ENCODE data around the gene RAET1E.
"Not testable (repeated sequence)": the region's sequence is repeated elsewhere in the genome, so short reads cannot be mapped to it uniquely, and the experiment has no call there.

Gene RAET1E

GRCh38 chr6:149897855-149898744 lies at the start of gene RAET1E:
RAET1E (minus strand) TSS chr6:149898113; CDS start chr6:149890901, 7,212 bp downstream.
- DNase-seq (ENCODE audit: low read depth in 2 of 2): no peak

- not testable (repeated sequence) for DNase-seq (ENCODE audit: low read depth in 2 of 2)
These were observed 49.6 kb upstream of the RAET1E start for GRCh38 chr6:149947533-149947932.

GRCh38 chr6:149946631-149947030 lies 48.7 kb upstream of the RAET1E start:
- DNase-seq (ENCODE audit: low read depth in 2 of 2): not testable (repeated sequence)

- DNase-seq (ENCODE audit: low read depth in 2 of 2): not testable (repeated sequence)
These were observed 47.4 kb upstream of the RAET1E start for GRCh38 chr6:149945276-149945675.

GRCh38 chr6:149943321-149943720 lies 45.4 kb upstream of the RAET1E start:
- DNase-seq (ENCODE audit: low read depth in 2 of 2): not testable (repeated sequence)

DNA sequence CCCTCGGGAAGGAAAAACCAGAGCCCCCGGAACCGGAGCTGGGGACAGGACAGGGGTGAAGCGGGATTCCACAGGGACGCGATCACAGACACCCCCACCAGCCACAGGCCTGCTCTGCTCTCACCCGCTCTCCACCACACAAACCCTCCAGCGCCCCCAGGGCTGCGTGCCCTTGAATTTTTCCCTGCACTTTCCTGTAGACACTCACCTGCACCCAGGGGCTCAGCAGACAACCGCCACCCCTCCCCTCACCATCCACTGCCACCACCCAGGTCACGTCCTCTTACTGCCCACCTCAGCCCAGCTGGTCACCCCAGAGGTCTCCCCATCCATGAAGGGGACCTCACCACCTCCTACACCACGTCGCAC lies 44.5 kb upstream of the RAET1E start:
- DNase-seq (ENCODE audit: low read depth in 2 of 2): no peak

DNA sequence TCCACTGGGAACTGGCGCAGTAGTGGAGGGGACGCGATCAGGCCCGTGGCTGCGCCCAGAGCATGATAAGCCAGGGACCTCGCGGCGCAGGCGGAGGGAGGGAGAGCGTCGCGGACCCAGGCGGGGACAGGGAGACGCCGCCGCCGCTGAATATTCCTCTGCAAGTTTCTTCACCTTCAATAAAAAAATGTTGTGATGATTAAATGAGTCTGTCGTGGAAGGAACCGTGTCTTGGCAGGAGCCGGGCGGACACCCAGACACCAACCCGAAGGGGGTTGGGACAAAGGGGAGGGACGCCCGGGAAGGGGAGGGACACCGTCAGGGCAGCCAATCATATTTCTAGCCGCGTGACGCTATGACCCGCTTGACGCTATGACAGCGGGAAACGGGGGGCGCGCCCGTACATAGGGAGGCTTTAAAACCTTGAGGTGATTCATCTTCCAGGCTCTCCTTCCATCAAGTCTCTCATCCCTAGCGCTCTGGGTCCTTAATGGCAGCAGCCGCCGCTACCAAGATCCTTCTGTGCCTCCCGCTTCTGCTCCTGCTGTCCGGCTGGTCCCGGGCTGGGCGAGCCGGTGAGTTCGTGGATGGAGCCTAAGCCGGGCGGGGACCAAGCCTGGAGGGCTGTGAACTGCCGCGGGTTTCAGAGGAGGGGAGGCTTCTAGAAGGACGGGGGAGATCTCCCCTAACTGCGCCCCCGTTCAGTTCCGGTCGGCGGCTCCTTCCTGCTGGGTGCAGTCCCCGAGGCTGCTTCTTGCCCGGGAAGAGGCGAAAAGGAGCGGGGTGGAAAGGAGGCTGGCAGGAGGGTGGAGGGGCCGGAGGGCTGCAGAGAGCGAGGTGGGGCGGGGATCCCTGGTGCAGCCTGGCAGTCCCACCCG lies 43.9 kb upstream of the RAET1E start, which contains the start of gene ULBP2:
TSS of gene ULBP2 (plus strand) at position 432 of the 878 bp plus-strand sequence. CDS start at position 491, 59 bp downstream.
- peak; percentile 82 for DNase-seq (ENCODE audit: low read depth in 2 of 2)

GRCh38 chr6:149940672-149940982 lies 42.7 kb upstream of the RAET1E start:
- DNase-seq (ENCODE audit: low read depth in 2 of 2): no peak

DNA sequence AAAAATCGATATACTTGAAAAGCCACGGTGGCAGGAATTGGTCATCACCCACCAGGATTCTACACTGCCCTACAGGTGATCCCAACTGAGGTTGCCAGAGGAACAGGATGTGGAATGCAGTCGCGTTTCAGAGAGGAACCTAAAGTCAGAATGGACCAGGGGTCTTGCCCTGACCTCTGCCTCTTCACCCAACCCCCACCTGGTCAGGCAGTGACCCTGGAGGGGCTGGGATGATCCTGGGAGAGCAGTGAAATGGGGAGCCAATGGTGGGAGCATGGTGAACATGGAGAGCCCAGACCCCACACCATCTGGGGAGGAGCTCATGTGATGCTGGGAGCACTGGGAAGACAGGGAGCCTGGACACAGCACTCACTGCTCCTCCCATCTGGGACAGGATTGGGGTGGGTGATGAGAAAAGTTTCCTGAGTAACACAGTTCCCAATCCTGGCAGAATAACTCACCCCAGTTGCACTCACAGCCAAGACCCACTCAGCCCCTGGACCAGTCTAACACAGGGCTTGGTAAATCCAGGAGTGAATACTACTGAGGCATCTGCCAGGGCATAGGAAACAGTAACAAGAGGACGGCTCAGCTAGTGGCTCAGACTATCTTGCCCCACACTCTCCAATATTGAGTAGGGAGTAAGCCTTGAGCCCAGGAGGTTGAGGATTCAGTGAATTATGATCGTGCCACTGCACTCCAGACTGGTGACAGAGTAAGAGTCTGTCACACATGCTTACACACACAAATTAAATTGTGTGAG lies 42.2 kb upstream of the RAET1E start:
- no peak for DNase-seq (ENCODE audit: low read depth in 2 of 2)

GRCh38 chr6:149939356-149939648 lies 41.4 kb upstream of the RAET1E start:
- DNase-seq (ENCODE audit: low read depth in 2 of 2): no peak

DNA sequence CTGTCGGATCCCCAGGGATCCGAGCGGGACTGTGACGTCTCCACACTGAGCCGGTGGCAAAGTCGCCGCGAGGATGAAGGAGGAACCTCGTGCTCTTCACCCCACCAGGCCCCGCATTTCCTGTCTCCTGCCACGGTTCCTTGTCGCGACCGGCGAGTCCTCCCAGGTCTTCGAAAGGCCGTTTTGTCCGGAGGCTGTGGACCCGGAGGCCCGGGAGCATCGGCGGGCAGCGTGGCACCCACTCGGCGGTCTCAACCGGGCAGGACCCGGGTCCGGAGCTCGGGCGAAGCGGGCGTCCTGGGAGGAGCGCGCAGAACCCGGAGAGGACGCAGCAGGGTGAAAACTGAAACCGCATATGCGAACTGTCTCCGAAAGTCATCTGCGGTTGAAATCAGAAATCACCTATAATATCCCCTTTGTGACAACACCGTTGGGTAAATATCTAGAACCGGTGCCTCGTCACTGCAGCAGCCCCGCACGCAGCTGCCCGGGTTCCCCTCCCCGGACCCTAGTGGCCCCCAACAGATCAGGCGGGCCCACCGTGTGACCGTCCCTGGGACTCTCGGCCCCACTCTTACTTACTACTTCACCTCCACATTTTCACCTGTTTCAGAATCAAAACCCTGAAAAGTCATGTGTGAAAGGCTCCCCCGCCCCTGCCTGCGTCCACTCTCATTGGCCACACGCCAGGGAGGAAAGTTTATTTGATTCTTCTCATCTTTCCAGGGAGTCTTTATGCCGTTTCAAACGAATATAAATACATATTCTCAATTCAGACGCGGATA lies 40.9 kb upstream of the RAET1E start:
- peak in 1 of 2 donors; percentile 28 for DNase-seq (ENCODE audit: low read depth in 2 of 2)

DNA sequence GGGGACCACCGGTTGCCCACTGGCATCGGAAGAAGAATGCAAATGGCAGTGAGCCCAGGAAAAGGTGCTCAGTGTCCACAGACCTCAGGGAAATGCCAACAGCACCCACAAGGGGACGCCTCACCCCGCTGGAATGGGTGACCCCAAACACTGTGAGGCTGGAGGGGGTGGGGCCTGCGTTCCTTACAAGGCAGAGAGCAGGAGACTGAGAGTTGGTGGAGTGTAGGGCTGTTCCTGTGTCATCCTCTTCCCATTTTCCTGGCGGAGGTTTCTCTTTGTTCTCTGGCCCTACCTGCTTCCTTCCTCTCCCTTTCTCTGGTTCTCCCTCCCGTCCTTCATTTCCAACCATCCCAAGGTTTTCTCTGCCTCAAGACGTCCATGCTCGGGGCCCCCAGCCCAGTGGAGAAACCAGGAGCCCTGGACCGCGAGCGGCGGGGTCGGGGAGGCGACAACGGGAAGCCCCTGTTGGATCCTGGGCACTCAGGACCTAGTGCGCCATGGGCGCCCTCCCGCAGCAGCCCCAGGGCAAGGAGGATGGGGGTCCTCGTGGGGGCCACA lies 40.2 kb upstream of the RAET1E start:
- DNase-seq (ENCODE audit: low read depth in 2 of 2): not testable (repeated sequence)

DNA sequence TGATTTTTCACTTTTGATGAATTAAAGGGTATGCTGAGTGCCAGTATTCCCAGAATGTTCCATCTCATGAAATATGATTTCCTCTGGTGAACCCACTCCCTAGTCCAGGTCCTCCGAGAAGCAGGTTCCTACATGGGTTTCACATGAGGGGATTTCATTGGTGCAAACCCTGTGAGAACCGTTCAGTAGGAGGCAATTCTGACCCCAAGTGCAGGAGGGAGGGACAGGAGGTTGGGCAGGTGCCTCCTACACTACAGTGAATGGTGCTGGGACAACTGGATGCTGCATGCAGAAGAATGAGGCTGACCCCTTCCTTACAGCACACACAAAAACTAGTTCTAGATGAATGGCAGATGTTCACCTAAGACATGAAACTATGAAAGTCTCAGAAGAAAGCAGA lies 38.8 kb upstream of the RAET1E start:
- no peak for DNase-seq (ENCODE audit: low read depth in 2 of 2)

- no peak for DNase-seq (ENCODE audit: low read depth in 2 of 2)
These were observed 37.8 kb upstream of the RAET1E start for GRCh38 chr6:149935668-149936067.

DNA sequence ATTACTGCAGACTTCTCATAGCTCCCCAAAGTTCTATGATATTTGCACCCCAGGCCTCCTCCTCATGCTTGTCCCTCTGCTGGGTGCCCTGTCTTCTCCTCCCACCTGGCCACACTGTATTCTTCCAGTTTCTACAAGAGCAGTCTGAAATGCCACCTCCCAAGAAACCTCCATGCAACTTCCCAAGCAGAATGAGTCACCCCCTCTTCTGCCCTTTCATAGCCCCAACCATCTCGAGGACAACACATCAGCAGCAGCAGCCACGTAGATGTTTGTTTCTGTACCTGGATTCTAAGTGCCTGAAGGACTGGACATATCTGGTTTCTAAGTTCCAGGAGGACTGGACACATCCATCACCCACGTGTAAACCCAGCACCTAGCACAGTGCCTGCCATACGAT lies 37.3 kb upstream of the RAET1E start:
- DNase-seq (ENCODE audit: low read depth in 2 of 2): no peak

- peak in 1 of 2 donors; percentile 26 for DNase-seq (ENCODE audit: low read depth in 2 of 2)
These were observed 36.6 kb upstream of the RAET1E start for GRCh38 chr6:149934249-149935156.

- DNase-seq (ENCODE audit: low read depth in 2 of 2): no peak
These were observed 35.5 kb upstream of the RAET1E start for GRCh38 chr6:149933461-149933860.

DNA sequence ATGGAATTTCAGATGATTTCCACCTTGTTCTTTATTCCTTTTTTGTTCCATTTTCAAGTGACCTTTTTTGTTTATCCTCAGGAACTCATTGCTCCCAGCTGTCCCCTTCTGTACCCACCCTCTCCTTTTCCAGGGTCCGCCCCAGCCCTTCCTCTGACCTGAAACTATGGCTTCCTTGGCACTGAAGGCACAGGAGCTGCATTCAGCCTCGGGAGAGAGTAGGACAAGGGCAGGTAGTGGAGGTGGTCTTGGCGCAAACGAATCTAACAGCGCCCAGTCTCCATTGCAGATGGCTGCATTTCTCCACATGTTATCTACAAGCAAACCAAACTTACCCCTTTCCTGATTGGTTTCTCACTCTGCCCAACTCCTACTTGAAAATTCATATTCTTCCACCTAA lies 35.1 kb upstream of the RAET1E start:
- DNase-seq (ENCODE audit: low read depth in 2 of 2): no peak

GRCh38 chr6:149931501-149931900 lies 33.6 kb upstream of the RAET1E start:
- DNase-seq (ENCODE audit: low read depth in 2 of 2): no peak

DNA sequence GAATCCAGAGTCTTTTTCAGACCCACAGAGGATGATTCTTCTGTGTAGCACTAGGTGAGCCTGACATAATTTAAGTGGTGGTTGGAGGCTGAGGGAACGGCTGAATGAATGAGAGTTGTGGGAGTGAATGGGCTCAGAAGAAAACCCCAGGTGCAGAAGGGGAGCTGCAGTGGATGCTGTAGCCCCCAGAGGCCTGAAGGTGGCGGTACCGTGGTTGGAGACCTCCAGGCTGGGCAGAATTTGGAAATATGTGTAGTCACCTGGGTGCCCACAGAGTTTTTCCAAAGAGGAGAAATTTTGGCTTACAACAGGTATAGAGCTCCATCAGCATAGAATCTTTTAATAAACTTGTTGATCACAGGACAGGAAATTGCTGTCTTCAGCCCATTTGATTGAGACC lies 31.5 kb upstream of the RAET1E start:
- no peak for DNase-seq (ENCODE audit: low read depth in 2 of 2)

Data from stimulated activated CD8-positive, alpha-beta memory T cell treated with anti-CD3 and anti-CD28 coated beads, Interleukin-15, amount 100 ng/mL, for 48 hours (primary cell).